B cell (primary cell): Measurements from ENCODE around the gene RAP1A.

Source experiments
- EZH2 ChIP-seq: IDR thresholded peaks from 2 replicates; pipeline ENCODE4 v1.6.1; 2012; ENCODE audit warnings: borderline replicate concordance, low read depth, mild to moderate bottlenecking, moderate library complexity, low read length; ENCODE audit not compliant: insufficient read depth, poor library complexity, severe bottlenecking
- TF ChIP-seq, protein P1 (sequence below): fragments of 200-600 bp; IDR thresholded peaks from one replicate; pipeline ENCODE4 v1.8.0; 2022; ENCODE audit warnings: antibody characterized with exemption, mild to moderate bottlenecking

DNA sequence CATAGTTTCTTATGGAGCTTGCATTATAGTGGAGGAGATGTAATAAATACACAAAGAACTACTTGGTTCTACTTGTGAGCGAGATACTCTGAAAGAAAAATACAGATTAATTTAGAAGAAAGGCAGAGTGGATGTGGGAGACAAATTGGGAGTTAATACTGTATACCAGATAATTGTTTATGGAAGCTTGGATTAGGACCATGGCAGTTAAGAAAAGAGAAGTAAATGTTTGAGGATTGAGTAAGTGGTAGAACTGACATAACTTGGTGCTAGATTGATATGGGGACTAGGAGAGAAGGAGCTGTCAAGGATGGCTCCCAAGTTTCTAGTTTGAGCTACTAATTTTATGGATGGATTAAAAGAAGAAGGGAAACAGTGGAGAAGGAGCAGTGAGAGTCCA, 72.3 kb downstream of the RAP1A start:
- TF ChIP-seq, protein P1, sequence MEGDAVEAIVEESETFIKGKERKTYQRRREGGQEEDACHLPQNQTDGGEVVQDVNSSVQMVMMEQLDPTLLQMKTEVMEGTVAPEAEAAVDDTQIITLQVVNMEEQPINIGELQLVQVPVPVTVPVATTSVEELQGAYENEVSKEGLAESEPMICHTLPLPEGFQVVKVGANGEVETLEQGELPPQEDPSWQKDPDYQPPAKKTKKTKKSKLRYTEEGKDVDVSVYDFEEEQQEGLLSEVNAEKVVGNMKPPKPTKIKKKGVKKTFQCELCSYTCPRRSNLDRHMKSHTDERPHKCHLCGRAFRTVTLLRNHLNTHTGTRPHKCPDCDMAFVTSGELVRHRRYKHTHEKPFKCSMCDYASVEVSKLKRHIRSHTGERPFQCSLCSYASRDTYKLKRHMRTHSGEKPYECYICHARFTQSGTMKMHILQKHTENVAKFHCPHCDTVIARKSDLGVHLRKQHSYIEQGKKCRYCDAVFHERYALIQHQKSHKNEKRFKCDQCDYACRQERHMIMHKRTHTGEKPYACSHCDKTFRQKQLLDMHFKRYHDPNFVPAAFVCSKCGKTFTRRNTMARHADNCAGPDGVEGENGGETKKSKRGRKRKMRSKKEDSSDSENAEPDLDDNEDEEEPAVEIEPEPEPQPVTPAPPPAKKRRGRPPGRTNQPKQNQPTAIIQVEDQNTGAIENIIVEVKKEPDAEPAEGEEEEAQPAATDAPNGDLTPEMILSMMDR = no peak
- TF ChIP-seq EZH2 = no peak
